CD14-positive monocyte (primary cell): ENCODE results near the gene PAMR1. TPM values are rescaled to one million over a fixed set of nuclear protein-coding genes. Genes with fewer than 3 reads are reported as not detected.

ENCODE experiments used
- DNase-seq, 3 donors: peaks; one replicate each; pipeline ENCODE4 v3.0.0-alpha.2; 2011 to 2022
- H2AFZ ChIP-seq: 2 replicates; pipeline ENCODE4 v1.6.0; 2012; ENCODE audit warnings: mild to moderate bottlenecking, low read depth, low read length, inconsistent platforms; ENCODE audit not compliant: insufficient read depth, poor library complexity, severe bottlenecking
- H3K27ac ChIP-seq, 2 donors: 1 replicate in 1 of 2; 2 replicates in 1 of 2; pipeline ENCODE4 v1.5.1; 2012 to 2013; ENCODE audit warnings: low read length in 2 of 2, control low read depth in 1 of 2, inconsistent platforms in 1 of 2, low read depth in 1 of 2, mild to moderate bottlenecking in 1 of 2
- H3K27me3 ChIP-seq, 2 donors: one replicate each; pipeline versions ENCODE4 v1.6.0 to v1.6.1; 2011 to 2013; ENCODE audit warnings: low read length in 2 of 2; ENCODE audit not compliant: control insufficient read depth in 2 of 2, insufficient read depth in 2 of 2
- H3K36me3 ChIP-seq, 2 donors: replicated peaks in 1 of 2; 1 replicate in 1 of 2; 2 replicates in 1 of 2; pipeline versions ENCODE4 v1.5.1 to v1.6.1; 2012 to 2013; ENCODE audit warnings: low read length in 2 of 2, control low read depth in 1 of 2, inconsistent platforms in 1 of 2, mild to moderate bottlenecking in 1 of 2; ENCODE audit not compliant: insufficient read depth in 2 of 2, control insufficient read depth in 1 of 2
- H3K4me1 ChIP-seq, 2 donors: 1 replicate in 1 of 2; 2 replicates in 1 of 2; pipeline versions ENCODE4 v1.5.1 to v1.6.1; 2012 to 2013; ENCODE audit warnings: low read length in 2 of 2, control low read depth in 1 of 2, inconsistent platforms in 1 of 2, mild to moderate bottlenecking in 1 of 2, moderate library complexity in 1 of 2; ENCODE audit not compliant: insufficient read depth in 2 of 2, control insufficient read depth in 1 of 2
- H3K4me2 ChIP-seq: replicated peaks from 2 replicates; pipeline ENCODE3; 2012; ENCODE audit warnings: low read length, moderate library complexity, mild to moderate bottlenecking; ENCODE audit not compliant: poor library complexity, severe bottlenecking; ENCODE audit errors: extremely low read depth
- H3K4me3 ChIP-seq, 3 experiments: fragments of 200-600 bp in 1 of 3; sonication (generic) in 1 of 3; replicated peaks in 1 of 3; 1 replicate in 2 of 3; 2 replicates in 1 of 3; pipeline ENCODE4 v1.5.1; 2011 to 2013; ENCODE audit warnings: low read length in 3 of 3, mild to moderate bottlenecking in 3 of 3, control low read depth in 2 of 3, low read depth in 2 of 3, inconsistent platforms in 1 of 3, moderate library complexity in 1 of 3
- H3K79me2 ChIP-seq: 2 replicates; pipeline ENCODE4 v1.6.0; 2012; ENCODE audit warnings: mild to moderate bottlenecking, control low read depth, inconsistent platforms, low read length, moderate library complexity; ENCODE audit not compliant: insufficient read depth
- H3K9ac ChIP-seq: 2 replicates; pipeline ENCODE4 v1.6.0; 2017; ENCODE audit warnings: low read length, mild to moderate bottlenecking; ENCODE audit not compliant: insufficient read depth, poor library complexity, severe bottlenecking
- H3K9me3 ChIP-seq, 2 donors: replicated peaks in 1 of 2; 1 replicate in 1 of 2; 2 replicates in 1 of 2; pipeline versions ENCODE4 v1.5.1 to v1.6.1; 2012 to 2013; ENCODE audit warnings: low read length in 2 of 2, control low read depth in 1 of 2; ENCODE audit not compliant: control insufficient read depth in 1 of 2, insufficient read depth in 1 of 2
- H4K20me1 ChIP-seq: 2 replicates; pipeline ENCODE4 v1.6.0; 2012; ENCODE audit warnings: mild to moderate bottlenecking, low read length, control low read depth, moderate library complexity; ENCODE audit not compliant: insufficient read depth
- H3K27ac Mint-ChIP-seq, 7 donors: one replicate each; pipeline ENCODE4 v1.8.0; 2020; ENCODE audit warnings: mild to moderate bottlenecking in 7 of 7, mixed read lengths in 7 of 7, moderate library complexity in 6 of 7, inconsistent platforms in 2 of 7
- H3K27me3 Mint-ChIP-seq, 3 donors: one replicate each; pipeline ENCODE4 v1.8.0; 2021 to 2022; ENCODE audit warnings: low read depth in 3 of 3, mild to moderate bottlenecking in 3 of 3, mixed read lengths in 3 of 3, moderate library complexity in 3 of 3, inconsistent platforms in 1 of 3
- H3K36me3 Mint-ChIP-seq, 2 donors: one replicate each; pipeline ENCODE4 v1.8.0; 2020; ENCODE audit warnings: mixed read lengths in 2 of 2, inconsistent platforms in 1 of 2, mild to moderate bottlenecking in 1 of 2
- H3K4me1 Mint-ChIP-seq: one replicate; pipeline ENCODE4 v1.8.0; 2020; ENCODE audit warnings: mild to moderate bottlenecking, mixed read lengths
- H3K4me3 Mint-ChIP-seq, 2 donors: one replicate each; pipeline ENCODE4 v1.8.0; 2020; ENCODE audit warnings: mild to moderate bottlenecking in 2 of 2, mixed read lengths in 2 of 2, moderate library complexity in 1 of 2
- H3K9me3 Mint-ChIP-seq, 7 donors: one replicate each; pipeline ENCODE4 v1.8.0; 2020 to 2022; ENCODE audit warnings: mixed read lengths in 7 of 7, mild to moderate bottlenecking in 6 of 7, moderate library complexity in 6 of 7, inconsistent platforms in 2 of 7
- WGBS: methylation state at CpG from one replicate; pipeline ENCODE4 v1.1.5; 2013; ENCODE audit warnings: missing lambda C conversion rate; ENCODE audit not compliant: insufficient coverage; 5-methylcytosine and 5-hydroxymethylcytosine counted together
- intact Hi-C, 2 donors: fragments of 100-400 bp; cut with micrococcal nuclease; formaldehyde crosslinking; loops; one replicate each; pipeline versions ENCODE4 v1.15.0 to v1.15.1; 2023
- polyA plus RNA-seq, 3 donors: library from polyadenylated mRNA; depleted of rRNA in 1 of 3; unstranded in 2 of 3; stranded (reverse) in 1 of 3; fragments of 300-500 nt in 2 of 3; fragments of >200 nt in 1 of 3; fragmentation: Illumina TruSeq in 2 of 3; gene quantifications; 1 replicate in 2 of 3; 2 replicates in 1 of 3; pipeline ENCODE4 v1.2.3, GENCODE V29; 2012 to 2021
- TF ChIP-seq, protein P1 (sequence below): fragments of 200-600 bp; IDR thresholded peaks from one replicate; pipeline ENCODE4 v1.8.0; 2022; ENCODE audit warnings: antibody characterized with exemption, mild to moderate bottlenecking

PAMR1 gene
- polyA plus RNA-seq, 3 donors = not detected

DNA sequence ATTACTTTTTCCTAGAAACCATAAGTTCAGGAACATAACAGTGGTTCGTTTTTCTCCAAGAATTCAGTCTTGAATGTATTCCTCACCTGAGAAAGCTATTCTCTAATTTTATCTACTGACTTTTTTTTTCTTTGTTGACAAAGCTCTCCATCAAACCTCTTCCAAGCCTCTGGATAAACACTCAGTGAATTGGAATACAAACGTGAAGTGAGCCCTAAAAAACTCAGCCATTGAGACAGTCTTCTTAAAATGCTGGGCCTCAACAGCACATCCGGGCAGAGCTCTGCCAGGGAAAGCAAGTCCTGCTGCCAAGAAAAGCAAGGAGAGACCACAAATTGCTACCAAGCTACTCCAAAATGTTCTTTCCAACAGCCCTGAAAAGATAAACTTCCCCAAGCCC is 98.3 kb downstream of the PAMR1 start:
- H3K4me2 ChIP-seq = no peak overlapping the region
- TF ChIP-seq, protein P1, sequence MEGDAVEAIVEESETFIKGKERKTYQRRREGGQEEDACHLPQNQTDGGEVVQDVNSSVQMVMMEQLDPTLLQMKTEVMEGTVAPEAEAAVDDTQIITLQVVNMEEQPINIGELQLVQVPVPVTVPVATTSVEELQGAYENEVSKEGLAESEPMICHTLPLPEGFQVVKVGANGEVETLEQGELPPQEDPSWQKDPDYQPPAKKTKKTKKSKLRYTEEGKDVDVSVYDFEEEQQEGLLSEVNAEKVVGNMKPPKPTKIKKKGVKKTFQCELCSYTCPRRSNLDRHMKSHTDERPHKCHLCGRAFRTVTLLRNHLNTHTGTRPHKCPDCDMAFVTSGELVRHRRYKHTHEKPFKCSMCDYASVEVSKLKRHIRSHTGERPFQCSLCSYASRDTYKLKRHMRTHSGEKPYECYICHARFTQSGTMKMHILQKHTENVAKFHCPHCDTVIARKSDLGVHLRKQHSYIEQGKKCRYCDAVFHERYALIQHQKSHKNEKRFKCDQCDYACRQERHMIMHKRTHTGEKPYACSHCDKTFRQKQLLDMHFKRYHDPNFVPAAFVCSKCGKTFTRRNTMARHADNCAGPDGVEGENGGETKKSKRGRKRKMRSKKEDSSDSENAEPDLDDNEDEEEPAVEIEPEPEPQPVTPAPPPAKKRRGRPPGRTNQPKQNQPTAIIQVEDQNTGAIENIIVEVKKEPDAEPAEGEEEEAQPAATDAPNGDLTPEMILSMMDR = no peak
- H3K4me1 ChIP-seq = no peaks in the 10 kb centered on the region
- H3K79me2 ChIP-seq = no peaks in the 10 kb centered on the region
- 75% methylated on average over 2 of the region's 3 CpGs for WGBS
- H3K27me3 Mint-ChIP-seq = peaks cover 32 to 57% (median 45%) of the 10 kb centered on the region in 3 donors
- no peak overlapping the region for H3K9ac ChIP-seq
- peaks cover 49 to 70% of the 10 kb centered on the region in 2 donors for H3K27me3 ChIP-seq
- H3K4me3 Mint-ChIP-seq = no peak overlapping the region
- no peaks in the 10 kb centered on the region for H4K20me1 ChIP-seq
- H3K27ac Mint-ChIP-seq = no peak overlapping the region
- H3K9me3 Mint-ChIP-seq = peaks cover 0 to 2% (median 0%) of the 10 kb centered on the region in 7 donors
- no peak for DNase-seq
- H3K9me3 ChIP-seq = no peaks in the 10 kb centered on the region
- intact Hi-C loops = no loop called here
- H3K36me3 Mint-ChIP-seq = no peaks in the 10 kb centered on the region
- H3K27ac ChIP-seq = no peak overlapping the region
- no peak overlapping the region for H2AFZ ChIP-seq
- no peaks in the 10 kb centered on the region for H3K4me1 Mint-ChIP-seq
- H3K36me3 ChIP-seq = no peaks in the 10 kb centered on the region
- H3K4me3 ChIP-seq = no peak overlapping the region

DNA sequence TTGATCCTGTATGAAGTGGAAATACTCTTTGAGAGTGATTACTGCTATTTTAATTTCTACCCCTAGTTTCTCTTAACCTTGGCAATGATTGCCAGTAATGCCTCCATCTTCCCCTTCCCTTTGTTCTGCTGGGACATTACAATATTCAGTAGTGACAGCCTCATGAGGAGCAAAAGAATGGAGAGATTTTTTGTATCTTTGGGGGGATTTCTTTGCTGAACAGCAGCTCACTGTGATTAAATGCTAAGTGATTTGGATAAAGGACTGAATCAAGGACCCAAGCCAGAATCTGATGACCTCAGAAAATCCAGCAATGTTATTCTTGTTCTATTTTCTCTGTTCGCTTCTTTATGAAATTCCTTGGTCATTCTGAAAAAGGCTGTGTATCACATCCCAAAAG is 99.1 kb downstream of the PAMR1 start:
- Mint-ChIP-seq H3K27ac (no peak overlapping the region), H3K27me3 (peaks cover 40 to 64% (median 50%) of the 10 kb centered on the region in 3 donors), H3K4me1 (no peaks in the 10 kb centered on the region), H3K4me3 (no peak overlapping the region), H3K36me3 (no peaks in the 10 kb centered on the region), H3K9me3 (peaks cover 0 to 2% (median 0%) of the 10 kb centered on the region in 7 donors)
- Histone ChIP-seq H3K4me3 (no peak overlapping the region), H3K4me1 (no peaks in the 10 kb centered on the region), H3K4me2 (no peak overlapping the region), H2AFZ (no peak overlapping the region), H3K27ac (no peak overlapping the region), H4K20me1 (no peaks in the 10 kb centered on the region), H3K79me2 (no peaks in the 10 kb centered on the region), H3K27me3 (peaks cover 56 to 77% of the 10 kb centered on the region in 2 donors), H3K9ac (no peak overlapping the region), H3K9me3 (no peaks in the 10 kb centered on the region), H3K36me3 (no peaks in the 10 kb centered on the region)
- no peak for DNase-seq
- intact Hi-C loops = no loop called here
- WGBS = no CpG with 5 or more reads among the region's 1 CpG
- TF ChIP-seq, protein P1 = no peak
